HEK293 (cell line): ENCODE data around the gene GPS1.

Source experiments
- CTCF ChIA-PET: fragments of 350-600 bp; formaldehyde crosslinking; extraction: SDS; loops from one replicate; lab custom pipeline; 2021; ENCODE audit warnings: antibody characterized with exemption; lab: Yijun Ruan, JAX
- POLR2A ChIA-PET: fragments of 300-600 bp; formaldehyde crosslinking; extraction: SDS; loops from one replicate; lab custom pipeline; 2020; ENCODE audit warnings: antibody characterized with exemption, inconsistent platforms; lab: Yijun Ruan, JAX
- H3K27ac ChIP-seq: fragments of 200-500 bp; sonication (Bioruptor generic); 2 replicates; pipeline ENCODE4 v1.5.1; 2014; ENCODE audit warnings: low read depth, low read length, control low read depth, inconsistent platforms; ENCODE audit errors: extremely low read depth
- H3K36me3 ChIP-seq, 2 experiments: fragments of 200-500 bp in 1 of 2; sonication (Bioruptor generic) in 1 of 2; 1 replicate in 1 of 2; 2 replicates in 1 of 2; pipeline ENCODE4 v1.5.1; 2014 to 2017; ENCODE audit warnings: inconsistent platforms in 2 of 2, low read length in 2 of 2; ENCODE audit not compliant: control insufficient read depth in 2 of 2, insufficient read depth in 1 of 2
- H3K4me1 ChIP-seq: fragments of 200-500 bp; sonication (Bioruptor generic); 2 replicates; pipeline ENCODE4 v1.5.1; 2014; ENCODE audit warnings: mild to moderate bottlenecking, low read length, inconsistent platforms; ENCODE audit not compliant: control insufficient read depth, insufficient read depth
- H3K4me3 ChIP-seq: 2 replicates; pipeline ENCODE4 v1.5.1; 2011; ENCODE audit warnings: low read depth, mild to moderate bottlenecking, control low read depth, low read length, moderate library complexity
- H3K9me3 ChIP-seq: fragments of 200-500 bp; sonication (Bioruptor generic); 2 replicates; pipeline ENCODE4 v1.5.1; 2014; ENCODE audit warnings: low read depth, low read length, inconsistent platforms; ENCODE audit not compliant: control insufficient read depth, insufficient read depth
- OVOL3 ChIP-seq: fragments of 450-650 bp; formaldehyde crosslinking; IDR thresholded peaks from 2 replicates; pipeline ENCODE4 v1.5.1; 2016; ENCODE audit warnings: missing biosample characterization, missing genetic modification characterization
- SETDB1 ChIP-seq: IDR thresholded peaks from one replicate; pipeline ENCODE4 v1.6.1; 2017; ENCODE audit warnings: mild to moderate bottlenecking, low read length, moderate library complexity, mixed read lengths; ENCODE audit not compliant: insufficient read length
- SP3 ChIP-seq: fragments of 450-650 bp; formaldehyde crosslinking; IDR thresholded peaks from 2 replicates; pipeline ENCODE4 v1.5.1; 2016; ENCODE audit warnings: missing biosample characterization, missing genetic modification characterization
- ZBTB11 ChIP-seq: fragments of 450-650 bp; formaldehyde crosslinking; conservative IDR thresholded peaks from 2 replicates; pipeline ENCODE4 v1.5.1; 2016; ENCODE audit warnings: low read depth, missing biosample characterization, missing genetic modification characterization
- ZBTB17 ChIP-seq: fragments of 450-650 bp; formaldehyde crosslinking; IDR thresholded peaks from 2 replicates; pipeline ENCODE4 v1.5.1; 2016; ENCODE audit warnings: missing biosample characterization, missing genetic modification characterization
- ZNF335 ChIP-seq: fragments of 450-650 bp; formaldehyde crosslinking; conservative IDR thresholded peaks from 2 replicates; pipeline ENCODE4 v1.5.1; 2016; ENCODE audit warnings: missing biosample characterization, missing genetic modification characterization
- ZNF366 ChIP-seq: fragments of 450-650 bp; formaldehyde crosslinking; conservative IDR thresholded peaks from 2 replicates; pipeline ENCODE4 v1.5.1; 2016; ENCODE audit warnings: missing biosample characterization, missing genetic modification characterization
- ZNF600 ChIP-seq: fragments of 450-650 bp; formaldehyde crosslinking; IDR thresholded peaks from 2 replicates; pipeline ENCODE4 v1.5.1; 2016; ENCODE audit warnings: missing biosample characterization, missing genetic modification characterization
- ZNF76 ChIP-seq: fragments of 450-650 bp; formaldehyde crosslinking; IDR thresholded peaks from 2 replicates; pipeline ENCODE4; 2016; ENCODE audit warnings: low read depth, missing biosample characterization, missing genetic modification characterization, borderline replicate concordance
- ZNF791 ChIP-seq: fragments of 450-650 bp; formaldehyde crosslinking; IDR thresholded peaks from 2 replicates; pipeline ENCODE4 v1.5.1; 2016; ENCODE audit warnings: missing biosample characterization, missing genetic modification characterization

Gene GPS1

GRCh38 chr17:82062076-82062983, 10.6 kb downstream of the GPS1 start:
- CTCF ChIA-PET = interaction anchor here (0.8 kb wide), 1 partner anchor 32 kb away, joined by 3 read pairs; no protein-coding TSS in a partner anchor
- Histone ChIP-seq H3K36me3 (peaks cover 3 to 73% of the 10 kb centered on the region in 2 experiments; a peak in 1 of 3 replicates), H3K9me3 (no peaks in the 10 kb centered on the region), H3K4me3 (no peak overlapping the region), H3K27ac (no peak overlapping the region), H3K4me1 (peaks cover 7% of the 10 kb centered on the region; the same call in 1 of the 2 replicates)
- POLR2A ChIA-PET = interaction anchor here (0.6 to 14.2 kb wide), 7 partner anchors 10 to 92 kb away, joined by 3 to 96 read pairs (median 4); partner anchors contain the start of genes CENPX, DCXR, LRRC45 and RAC3
- no peak for TF ChIP-seq OVOL3 (tag by site-specific recombination)
- TF ChIP-seq ZBTB11 (tag by site-specific recombination) = no peak

GRCh38 chr17:82062984-82063368, 11.3 kb downstream of the GPS1 start:
- Histone ChIP-seq H3K4me1 (peaks cover 7% of the 10 kb centered on the region; the same call in 1 of the 2 replicates), H3K9me3 (no peaks in the 10 kb centered on the region), H3K4me3 (no peak overlapping the region), H3K36me3 (peaks cover 3 to 67% of the 10 kb centered on the region in 2 experiments; a peak in 1 of 3 replicates), H3K27ac (no peak overlapping the region)
- ChIA-PET CTCF (interaction anchor here (0.8 kb wide), 1 partner anchor 32 kb away, joined by 3 read pairs; no protein-coding TSS in a partner anchor), POLR2A (interaction anchor here (1.2 to 14.2 kb wide), 3 partner anchors 25 to 33 kb away, joined by 3 to 96 read pairs (median 4); partner anchors contain the start of gene DCXR)
- no peak for TF ChIP-seq SP3
- TF ChIP-seq ZNF335 = peak; percentile 56
- TF ChIP-seq, all 188 proteins: peak for 1

- no peaks in the 10 kb centered on the region for H3K9me3 ChIP-seq
- ChIA-PET CTCF (interaction anchor here (0.6 to 1.2 kb wide), 3 partner anchors 14 to 109 kb away, joined by 3 to 5 read pairs (median 3); partner anchors contain the start of gene DCXR), POLR2A (interaction anchor here (0.6 to 2.5 kb wide), 9 partner anchors 10 to 181 kb away, joined by 3 to 19 read pairs (median 4); partner anchors contain the start of genes DCXR and GPS1)
- peaks cover 7% of the 10 kb centered on the region; the same call in 1 of the 2 replicates for H3K4me1 ChIP-seq
- TF ChIP-seq ZBTB17 (tag by site-specific recombination) = no peak
- 0 out of 2 replicates have a peak, but pooled peaks have one; percentile 4 for TF ChIP-seq ZNF335
- no peak overlapping the region for H3K4me3 ChIP-seq
- H3K27ac ChIP-seq = peak overlapping the region; percentile 95; the same call in 1 of the 2 replicates
- peaks cover 3 to 59% of the 10 kb centered on the region in 2 experiments; a peak in 1 of 3 replicates for H3K36me3 ChIP-seq
These were observed 12.0 kb downstream of the GPS1 start for GRCh38 chr17:82063424-82064415.

- no peaks in the 10 kb centered on the region for H3K9me3 ChIP-seq
- no peak for TF ChIP-seq ZNF791 (tag by site-specific recombination)
- no peak for TF ChIP-seq ZNF366 (tag by site-specific recombination)
- TF ChIP-seq SETDB1 = no peak
- peak; percentile 8; the same call in 1 of the 2 replicates for TF ChIP-seq ZNF600 (tag by site-specific recombination)
- no peak for TF ChIP-seq ZNF76 (tag by site-specific recombination)
- TF ChIP-seq, all 188 proteins: peak for 1
- ChIA-PET POLR2A (interaction anchor here (0.6 to 2.5 kb wide), 9 partner anchors 11 to 181 kb away, joined by 3 to 19 read pairs (median 4); partner anchors contain the start of genes DCXR and GPS1), CTCF (interaction anchor here (0.6 to 1.2 kb wide), 4 partner anchors 15 to 92 kb away, joined by 3 to 5 read pairs (median 3); partner anchors contain the start of gene DCXR)
- peaks cover 3 to 50% of the 10 kb centered on the region in 2 experiments; a peak in 1 of 3 replicates for H3K36me3 ChIP-seq
- peak overlapping the region; percentile 95 for H3K27ac ChIP-seq
- H3K4me3 ChIP-seq = peak overlapping the region; percentile 83
- H3K4me1 ChIP-seq = peaks cover 7% of the 10 kb centered on the region; the same call in 1 of the 2 replicates
These were observed 12.9 kb downstream of the GPS1 start for GRCh38 chr17:82064433-82065192.
